ENCODE measurements around the gene CD300A.

DNA sequence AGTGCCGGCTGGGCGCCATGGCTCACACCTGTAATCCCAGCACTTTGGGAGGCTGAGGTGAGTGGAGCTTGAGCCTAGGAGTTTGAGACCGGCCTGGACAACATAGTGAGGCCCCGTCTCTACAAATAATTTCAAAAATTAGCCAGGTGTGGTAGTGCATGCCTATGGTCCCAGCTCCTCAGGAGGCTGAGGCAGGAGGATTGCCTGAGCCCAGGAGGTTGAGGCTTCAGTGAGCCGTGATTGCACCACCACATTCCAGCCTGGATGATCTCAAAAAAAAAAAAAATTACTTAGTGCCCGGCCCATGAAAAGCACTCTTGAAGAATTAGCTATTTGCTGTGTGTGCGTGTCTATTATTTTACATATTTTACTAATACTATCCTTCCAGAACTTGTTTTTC, 24.9 kb upstream of the CD300A start:
- TF ChIP-seq, protein P1, sequence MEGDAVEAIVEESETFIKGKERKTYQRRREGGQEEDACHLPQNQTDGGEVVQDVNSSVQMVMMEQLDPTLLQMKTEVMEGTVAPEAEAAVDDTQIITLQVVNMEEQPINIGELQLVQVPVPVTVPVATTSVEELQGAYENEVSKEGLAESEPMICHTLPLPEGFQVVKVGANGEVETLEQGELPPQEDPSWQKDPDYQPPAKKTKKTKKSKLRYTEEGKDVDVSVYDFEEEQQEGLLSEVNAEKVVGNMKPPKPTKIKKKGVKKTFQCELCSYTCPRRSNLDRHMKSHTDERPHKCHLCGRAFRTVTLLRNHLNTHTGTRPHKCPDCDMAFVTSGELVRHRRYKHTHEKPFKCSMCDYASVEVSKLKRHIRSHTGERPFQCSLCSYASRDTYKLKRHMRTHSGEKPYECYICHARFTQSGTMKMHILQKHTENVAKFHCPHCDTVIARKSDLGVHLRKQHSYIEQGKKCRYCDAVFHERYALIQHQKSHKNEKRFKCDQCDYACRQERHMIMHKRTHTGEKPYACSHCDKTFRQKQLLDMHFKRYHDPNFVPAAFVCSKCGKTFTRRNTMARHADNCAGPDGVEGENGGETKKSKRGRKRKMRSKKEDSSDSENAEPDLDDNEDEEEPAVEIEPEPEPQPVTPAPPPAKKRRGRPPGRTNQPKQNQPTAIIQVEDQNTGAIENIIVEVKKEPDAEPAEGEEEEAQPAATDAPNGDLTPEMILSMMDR (IDR thresholded peaks at IDR 0.05 in 8 of 11, conservative IDR thresholded peaks at IDR 0.05 in 3 of 11): no peak
- TF ChIP-seq POLR2AphosphoS5 (IDR thresholded peaks at IDR 0.05): no peak

All from spleen (tissue), 7 donors.